Loucy (cell line): ENCODE results near the gene PTPRT.

ENCODE experiments used
- H2AFZ ChIP-seq: fragments of 200-600 bp; sonication (generic); 2 replicates; pipeline ENCODE4 v1.6.0; 2016; ENCODE audit warnings: antibody characterized with exemption, mild to moderate bottlenecking, low read length, moderate library complexity
- H3F3A ChIP-seq: fragments of 200-600 bp; 2 replicates; pipeline ENCODE4 v1.6.0; 2016; ENCODE audit warnings: antibody characterized with exemption, low read depth, mild to moderate bottlenecking
- H3K27me3 ChIP-seq: fragments of 200-600 bp; sonication (generic); 2 replicates; pipeline ENCODE4 v1.6.1; 2014; ENCODE audit warnings: low read length, mild to moderate bottlenecking; ENCODE audit not compliant: insufficient read depth, poor library complexity, severe bottlenecking
- H3K36me3 ChIP-seq: fragments of 200-600 bp; sonication (generic); 2 replicates; pipeline ENCODE4 v1.6.1; 2016; ENCODE audit warnings: low read length; ENCODE audit not compliant: insufficient read depth
- H3K4me1 ChIP-seq: fragments of 200-600 bp; sonication (generic); 2 replicates; pipeline ENCODE4 v1.5.1; 2014; ENCODE audit warnings: low read length, mild to moderate bottlenecking; ENCODE audit not compliant: insufficient read depth, poor library complexity, severe bottlenecking
- H3K4me2 ChIP-seq: fragments of 200-600 bp; sonication (generic); 2 replicates; pipeline ENCODE4 v1.6.0; 2014; ENCODE audit warnings: antibody characterized with exemption, low read length, low read depth, mild to moderate bottlenecking; ENCODE audit not compliant: poor library complexity, severe bottlenecking
- H3K4me3 ChIP-seq: fragments of 200-600 bp; sonication (generic); 2 replicates; pipeline ENCODE4 v1.5.1; 2014; ENCODE audit warnings: low read length, mild to moderate bottlenecking, mixed read lengths; ENCODE audit not compliant: poor library complexity, severe bottlenecking
- H3K79me2 ChIP-seq: fragments of 200-600 bp; sonication (generic); 2 replicates; pipeline ENCODE4 v1.6.1; 2014; ENCODE audit warnings: low read length; ENCODE audit not compliant: insufficient read depth
- H3K9ac ChIP-seq: fragments of 200-600 bp; sonication (generic); 2 replicates; pipeline ENCODE4 v1.6.0; 2014; ENCODE audit warnings: mild to moderate bottlenecking, low read depth, low read length, moderate library complexity; ENCODE audit not compliant: poor library complexity, severe bottlenecking
- H3K9me2 ChIP-seq: fragments of 200-600 bp; sonication (generic); replicated peaks from 2 replicates; pipeline ENCODE4 v1.6.1; 2016; ENCODE audit warnings: low read depth, low read length, mixed read lengths
- H3K9me3 ChIP-seq: fragments of 200-600 bp; sonication (generic); 2 replicates; pipeline ENCODE4 v1.6.1; 2014; ENCODE audit warnings: mild to moderate bottlenecking, antibody characterized with exemption, low read length, low read depth; ENCODE audit not compliant: insufficient read depth
- H4K20me1 ChIP-seq: fragments of 200-600 bp; sonication (generic); 2 replicates; pipeline ENCODE4 v1.6.0; 2014; ENCODE audit warnings: antibody characterized with exemption, low read length, mild to moderate bottlenecking; ENCODE audit not compliant: insufficient read depth, poor library complexity, severe bottlenecking
- CTCF ChIP-seq: fragments of 200-600 bp; sonication (generic); conservative IDR thresholded peaks from 2 replicates; pipeline ENCODE4 v1.5.1; 2014; ENCODE audit warnings: mild to moderate bottlenecking, antibody characterized with exemption, low read length
- EZH2phosphoT487 ChIP-seq: fragments of 200-600 bp; IDR thresholded peaks from 2 replicates; pipeline ENCODE4 v1.6.1; 2018; ENCODE audit warnings: antibody characterized with exemption, mild to moderate bottlenecking, moderate library complexity, borderline replicate concordance

Gene PTPRT

DNA sequence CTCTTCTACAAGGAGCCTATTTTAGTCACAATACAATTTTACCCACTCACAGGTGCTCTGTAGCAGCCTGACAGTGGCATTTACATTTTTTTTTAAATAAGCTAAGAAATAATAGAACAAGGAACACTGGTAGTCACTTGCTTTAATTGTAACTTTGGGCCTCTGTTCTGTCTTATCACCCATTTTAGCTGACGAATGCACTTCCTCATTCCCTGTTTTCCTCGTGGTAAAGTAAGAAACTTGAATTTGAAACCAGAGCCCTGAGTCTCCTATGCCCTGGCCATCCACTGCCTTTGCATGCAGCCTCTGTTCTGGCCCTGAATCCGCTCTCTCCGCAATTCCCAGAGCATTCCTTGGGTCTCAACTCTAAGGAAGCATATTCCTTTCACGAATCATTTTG is 550.6 kb downstream of the PTPRT start:
- H3K4me3 ChIP-seq = no peak overlapping the region
- H3K4me1 ChIP-seq = no peaks in the 10 kb centered on the region
- TF ChIP-seq EZH2phosphoT487 = no peak
- no peak for TF ChIP-seq CTCF
- H4K20me1 ChIP-seq = no peaks in the 10 kb centered on the region
- no peaks in the 10 kb centered on the region for H3K79me2 ChIP-seq
- no peaks in the 10 kb centered on the region for H3F3A ChIP-seq
- H3K9ac ChIP-seq = no peak overlapping the region
- H3K27me3 ChIP-seq = no peaks in the 10 kb centered on the region
- no peaks in the 10 kb centered on the region for H3K9me2 ChIP-seq
- H3K36me3 ChIP-seq = no peaks in the 10 kb centered on the region
- H3K9me3 ChIP-seq = no peaks in the 10 kb centered on the region; the same call in 1 of the 2 replicates
- no peak overlapping the region for H2AFZ ChIP-seq
- H3K4me2 ChIP-seq = no peak overlapping the region

DNA sequence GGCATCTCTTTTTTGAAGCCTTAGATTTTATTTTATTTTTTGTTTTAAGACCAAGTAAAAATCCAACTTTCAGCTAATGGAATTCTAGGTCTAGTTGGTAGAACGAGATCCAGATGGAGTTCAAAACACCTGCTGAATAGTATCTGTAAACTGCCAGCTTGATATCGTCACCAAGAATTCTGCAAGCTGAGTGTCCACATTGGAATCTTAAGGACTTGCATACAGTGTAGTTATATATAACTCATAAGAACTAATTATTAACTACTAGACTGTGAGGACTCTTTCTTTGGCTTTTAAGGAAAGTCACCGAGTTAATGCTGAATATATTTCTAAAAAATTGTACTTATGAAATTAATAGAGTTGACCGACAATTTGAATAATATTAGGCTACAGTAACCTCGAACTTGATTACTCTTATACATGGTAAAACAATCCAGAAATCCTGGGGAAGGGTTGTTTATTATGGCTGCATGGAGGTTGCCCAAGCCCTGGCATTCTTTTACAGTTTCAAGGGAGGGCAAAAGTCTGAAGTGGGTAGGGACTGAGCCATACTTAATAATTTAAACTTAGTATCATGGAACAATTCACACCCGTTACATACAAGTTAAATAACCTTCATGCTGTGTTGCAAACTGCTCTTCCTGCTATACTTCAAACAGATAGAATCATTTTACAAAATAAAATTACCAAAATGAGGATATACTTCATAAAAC is 553.9 kb downstream of the PTPRT start:
- Histone ChIP-seq H2AFZ (no peak overlapping the region), H3K4me2 (no peak overlapping the region), H3K4me1 (no peaks in the 10 kb centered on the region), H3K36me3 (no peaks in the 10 kb centered on the region), H3K9me2 (no peaks in the 10 kb centered on the region), H3K4me3 (no peak overlapping the region), H3K27me3 (no peaks in the 10 kb centered on the region), H3F3A (no peaks in the 10 kb centered on the region), H3K9ac (no peak overlapping the region), H3K9me3 (no peaks in the 10 kb centered on the region), H4K20me1 (no peaks in the 10 kb centered on the region), H3K79me2 (no peaks in the 10 kb centered on the region)
- TF ChIP-seq CTCF = no peak
- TF ChIP-seq EZH2phosphoT487 = no peak

DNA sequence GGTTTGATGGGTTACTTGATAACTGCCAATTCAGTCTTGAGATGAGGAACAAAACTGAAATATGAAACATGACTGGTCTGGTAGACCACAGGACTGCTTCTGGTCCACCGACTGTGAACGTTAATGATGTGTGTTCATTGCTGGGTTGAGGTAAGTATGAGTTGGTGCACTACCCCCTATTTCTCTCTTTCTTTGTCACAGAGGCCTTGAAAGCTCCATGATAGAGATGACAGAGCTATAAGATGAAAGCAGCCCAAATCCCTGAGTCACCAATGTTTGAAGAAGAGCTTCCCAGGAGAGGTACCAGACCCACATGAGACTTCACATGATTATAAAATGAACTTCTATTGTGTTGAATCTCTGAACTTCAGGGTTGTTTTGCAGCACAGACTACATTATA is 555.5 kb downstream of the PTPRT start:
- no peaks in the 10 kb centered on the region for H3K9me3 ChIP-seq
- H3K4me3 ChIP-seq = no peak overlapping the region
- no peak overlapping the region for H3K4me2 ChIP-seq
- no peak overlapping the region for H3K9ac ChIP-seq
- no peaks in the 10 kb centered on the region for H3K79me2 ChIP-seq
- H2AFZ ChIP-seq = no peak overlapping the region
- H4K20me1 ChIP-seq = no peaks in the 10 kb centered on the region
- H3K36me3 ChIP-seq = no peaks in the 10 kb centered on the region
- H3K9me2 ChIP-seq = no peaks in the 10 kb centered on the region
- H3K4me1 ChIP-seq = no peaks in the 10 kb centered on the region
- TF ChIP-seq EZH2phosphoT487 = no peak
- TF ChIP-seq CTCF = no peak
- no peaks in the 10 kb centered on the region for H3F3A ChIP-seq
- no peaks in the 10 kb centered on the region for H3K27me3 ChIP-seq
